GM23338 (cell line): ENCODE data around the gene EGFL6. TPM values are rescaled to one million over a fixed set of nuclear protein-coding genes. Genes with fewer than 3 reads are reported as not detected.

Experiments used
- ATAC-seq: fragments of 200-7000 bp; cut with Tn5 transposase; 3 replicates; pipeline ENCODE4 v1.9.1; 2020
- DNase-seq: peaks from one replicate; pipeline ENCODE4 v3.0.0-alpha.2; 2015; ENCODE audit warnings: low spot score
- H2AFZ ChIP-seq: fragments of 200-600 bp; sonication (generic); 2 replicates; pipeline ENCODE4 v1.8.0; 2016; ENCODE audit warnings: antibody characterized with exemption, mild to moderate bottlenecking, moderate library complexity
- H3F3A ChIP-seq: fragments of 200-600 bp; sonication (generic); replicated peaks from 2 replicates; pipeline ENCODE4 v1.8.0; 2017; ENCODE audit warnings: antibody characterized with exemption, mixed run types, low read depth
- H3K27ac ChIP-seq: fragments of 200-600 bp; sonication (generic); 2 replicates; pipeline ENCODE4 v1.6.1; 2016; ENCODE audit warnings: low read depth
- H3K27me3 ChIP-seq: fragments of 200-600 bp; sonication (generic); 2 replicates; pipeline ENCODE4 v1.8.0; 2016; ENCODE audit warnings: mild to moderate bottlenecking, mixed run types, moderate library complexity; ENCODE audit not compliant: insufficient read depth
- H3K36me3 ChIP-seq: fragments of 200-600 bp; sonication (generic); 2 replicates; pipeline ENCODE4 v1.8.0; 2016; ENCODE audit warnings: mild to moderate bottlenecking; ENCODE audit not compliant: insufficient read depth
- H3K4me1 ChIP-seq: fragments of 200-600 bp; sonication (generic); 2 replicates; pipeline ENCODE4 v1.8.0; 2016; ENCODE audit warnings: mild to moderate bottlenecking, moderate library complexity; ENCODE audit not compliant: insufficient read depth
- H3K4me2 ChIP-seq: fragments of 200-600 bp; sonication (generic); 2 replicates; pipeline ENCODE4 v1.7.1; 2017; ENCODE audit warnings: mixed run types
- H3K4me3 ChIP-seq: fragments of 200-600 bp; sonication (generic); 2 replicates; pipeline ENCODE4 v1.6.1; 2016; ENCODE audit warnings: mixed run types
- H3K79me2 ChIP-seq: fragments of 200-600 bp; sonication (generic); replicated peaks from 2 replicates; pipeline ENCODE4 v1.8.0; 2017; ENCODE audit warnings: mild to moderate bottlenecking; ENCODE audit not compliant: insufficient read depth
- H3K9me2 ChIP-seq: fragments of 200-600 bp; sonication (generic); 2 replicates; pipeline ENCODE4 v1.8.0; 2017; ENCODE audit not compliant: insufficient read depth
- H4K20me1 ChIP-seq: fragments of 200-600 bp; sonication (generic); replicated peaks from 2 replicates; pipeline ENCODE4 v1.8.0; 2017; ENCODE audit warnings: mild to moderate bottlenecking; ENCODE audit not compliant: insufficient read depth
- H3K27ac Mint-ChIP-seq: 2 replicates; pipeline ENCODE4 v1.8.0; 2020; ENCODE audit warnings: inconsistent platforms, mild to moderate bottlenecking, moderate library complexity, mixed read lengths
- H3K27me3 Mint-ChIP-seq: 3 replicates; pipeline ENCODE4 v1.8.0; 2022; ENCODE audit warnings: low read depth, mild to moderate bottlenecking, moderate library complexity, mixed read lengths, inconsistent platforms; ENCODE audit not compliant: insufficient read depth, poor library complexity
- H3K36me3 Mint-ChIP-seq: 3 replicates; pipeline ENCODE4 v1.8.0; 2021; ENCODE audit warnings: low read depth, mild to moderate bottlenecking, inconsistent platforms, moderate library complexity, mixed read lengths
- H3K4me1 Mint-ChIP-seq: 3 replicates; pipeline ENCODE4 v1.8.0; 2020; ENCODE audit warnings: mild to moderate bottlenecking, inconsistent platforms, mixed read lengths
- H3K4me3 Mint-ChIP-seq: 3 replicates; pipeline ENCODE4 v1.8.0; 2021; ENCODE audit warnings: moderate library complexity, mild to moderate bottlenecking, inconsistent platforms, mixed read lengths
- H3K9me3 Mint-ChIP-seq: 3 replicates; pipeline ENCODE4 v1.8.0; 2020; ENCODE audit warnings: moderate library complexity, mild to moderate bottlenecking, inconsistent platforms, mixed read lengths
- CREB1 ChIP-seq: fragments of 250-450 bp; sonication (Bioruptor Pico); IDR thresholded peaks from 2 replicates; pipeline ENCODE4 v1.5.0; 2020; ENCODE audit warnings: low read depth, mild to moderate bottlenecking, moderate library complexity
- CTCF ChIP-seq, 2 experiments: fragments of 200-600 bp in 1 of 2; sonication (generic) in 1 of 2; conservative IDR thresholded peaks; 2 replicates each; pipeline versions ENCODE4 v1.5.1 to v1.6.1; 2016 to 2017; ENCODE audit warnings: antibody characterized with exemption in 2 of 2, low read depth in 2 of 2, mild to moderate bottlenecking in 2 of 2, moderate library complexity in 1 of 2
- EZH2 ChIP-seq: fragments of 200-600 bp; sonication (generic); IDR thresholded peaks from one replicate; pipeline ENCODE4 v1.8.0; 2017; ENCODE audit warnings: antibody characterized with exemption, mild to moderate bottlenecking, low read depth; ENCODE audit not compliant: unreplicated experiment
- ZNF114 ChIP-seq: fragments of 250-450 bp; sonication (Bioruptor Pico); IDR thresholded peaks from 2 replicates; pipeline ENCODE4 v1.5.0; 2020; ENCODE audit warnings: mild to moderate bottlenecking, moderate library complexity
- ZNF331 ChIP-seq: fragments of 250-450 bp; sonication (Bioruptor Pico); IDR thresholded peaks from 2 replicates; pipeline ENCODE4 v1.5.0; 2020; ENCODE audit warnings: low read depth, mild to moderate bottlenecking, moderate library complexity
- polyA plus RNA-seq: library from polyadenylated mRNA; unstranded; fragments of >200 nt; fragmentation: Nextera tagmentation; extraction: Ambion mirVana; gene quantifications from 2 replicates; pipeline ENCODE4 v1.2.1, GENCODE V29; 2016
- total RNA-seq: library from RNA; depleted of rRNA; stranded (reverse); fragments of >200 nt; shearing (Covaris generic); gene quantifications from 2 replicates; pipeline ENCODE4 v1.2.3, GENCODE V29; 2014
- TF ChIP-seq, protein P1 (sequence below): fragments of 250-450 bp; sonication (Bioruptor Pico); IDR thresholded peaks from 2 replicates; pipeline ENCODE4 v1.5.0; 2020; ENCODE audit warnings: mild to moderate bottlenecking, moderate library complexity

The EGFL6 gene
- total and polyA plus RNA-seq, 2 experiments from 2014 or later = 1.2 to 2.6 TPM

- Histone ChIP-seq H3K27ac (no peak overlapping the region), H3K4me2 (no peak overlapping the region), H3F3A (no peaks in the 10 kb centered on the region), H4K20me1 (no peaks in the 10 kb centered on the region), H3K27me3 (no peaks in the 10 kb centered on the region), H3K36me3 (no peaks in the 10 kb centered on the region), H2AFZ (no peak overlapping the region), H3K4me1 (no peaks in the 10 kb centered on the region), H3K4me3 (no peak overlapping the region), H3K9me2 (no peaks in the 10 kb centered on the region), H3K79me2 (no peaks in the 10 kb centered on the region)
- no peaks in the 10 kb centered on the region for H3K27me3 Mint-ChIP-seq
- ATAC-seq = no peak
- H3K36me3 Mint-ChIP-seq = no peaks in the 10 kb centered on the region
- no peaks in the 10 kb centered on the region for H3K4me1 Mint-ChIP-seq
- TF ChIP-seq CREB1 (no peak), CTCF (conservative IDR thresholded peaks at IDR 0.05; ENCODE audit: low read depth in 2 of 2) (no peak)
- H3K4me3 Mint-ChIP-seq = no peak overlapping the region
- no peaks in the 10 kb centered on the region for H3K9me3 Mint-ChIP-seq
- no peak overlapping the region for H3K27ac Mint-ChIP-seq
- DNase-seq = no peak
Measured at GRCh38 chrX:13550346-13550745, 19.1 kb upstream of the EGFL6 start.

- Histone ChIP-seq H3K27ac (no peak overlapping the region), H3K4me3 (no peak overlapping the region), H4K20me1 (no peaks in the 10 kb centered on the region), H3K4me2 (no peak overlapping the region), H3F3A (no peaks in the 10 kb centered on the region), H2AFZ (no peak overlapping the region), H3K79me2 (no peaks in the 10 kb centered on the region), H3K4me1 (no peaks in the 10 kb centered on the region), H3K36me3 (no peaks in the 10 kb centered on the region), H3K9me2 (no peaks in the 10 kb centered on the region), H3K27me3 (no peaks in the 10 kb centered on the region)
- no peaks in the 10 kb centered on the region for H3K4me1 Mint-ChIP-seq
- TF ChIP-seq ZNF331 = no peak
- TF ChIP-seq EZH2 = no peak
- TF ChIP-seq, protein P1, sequence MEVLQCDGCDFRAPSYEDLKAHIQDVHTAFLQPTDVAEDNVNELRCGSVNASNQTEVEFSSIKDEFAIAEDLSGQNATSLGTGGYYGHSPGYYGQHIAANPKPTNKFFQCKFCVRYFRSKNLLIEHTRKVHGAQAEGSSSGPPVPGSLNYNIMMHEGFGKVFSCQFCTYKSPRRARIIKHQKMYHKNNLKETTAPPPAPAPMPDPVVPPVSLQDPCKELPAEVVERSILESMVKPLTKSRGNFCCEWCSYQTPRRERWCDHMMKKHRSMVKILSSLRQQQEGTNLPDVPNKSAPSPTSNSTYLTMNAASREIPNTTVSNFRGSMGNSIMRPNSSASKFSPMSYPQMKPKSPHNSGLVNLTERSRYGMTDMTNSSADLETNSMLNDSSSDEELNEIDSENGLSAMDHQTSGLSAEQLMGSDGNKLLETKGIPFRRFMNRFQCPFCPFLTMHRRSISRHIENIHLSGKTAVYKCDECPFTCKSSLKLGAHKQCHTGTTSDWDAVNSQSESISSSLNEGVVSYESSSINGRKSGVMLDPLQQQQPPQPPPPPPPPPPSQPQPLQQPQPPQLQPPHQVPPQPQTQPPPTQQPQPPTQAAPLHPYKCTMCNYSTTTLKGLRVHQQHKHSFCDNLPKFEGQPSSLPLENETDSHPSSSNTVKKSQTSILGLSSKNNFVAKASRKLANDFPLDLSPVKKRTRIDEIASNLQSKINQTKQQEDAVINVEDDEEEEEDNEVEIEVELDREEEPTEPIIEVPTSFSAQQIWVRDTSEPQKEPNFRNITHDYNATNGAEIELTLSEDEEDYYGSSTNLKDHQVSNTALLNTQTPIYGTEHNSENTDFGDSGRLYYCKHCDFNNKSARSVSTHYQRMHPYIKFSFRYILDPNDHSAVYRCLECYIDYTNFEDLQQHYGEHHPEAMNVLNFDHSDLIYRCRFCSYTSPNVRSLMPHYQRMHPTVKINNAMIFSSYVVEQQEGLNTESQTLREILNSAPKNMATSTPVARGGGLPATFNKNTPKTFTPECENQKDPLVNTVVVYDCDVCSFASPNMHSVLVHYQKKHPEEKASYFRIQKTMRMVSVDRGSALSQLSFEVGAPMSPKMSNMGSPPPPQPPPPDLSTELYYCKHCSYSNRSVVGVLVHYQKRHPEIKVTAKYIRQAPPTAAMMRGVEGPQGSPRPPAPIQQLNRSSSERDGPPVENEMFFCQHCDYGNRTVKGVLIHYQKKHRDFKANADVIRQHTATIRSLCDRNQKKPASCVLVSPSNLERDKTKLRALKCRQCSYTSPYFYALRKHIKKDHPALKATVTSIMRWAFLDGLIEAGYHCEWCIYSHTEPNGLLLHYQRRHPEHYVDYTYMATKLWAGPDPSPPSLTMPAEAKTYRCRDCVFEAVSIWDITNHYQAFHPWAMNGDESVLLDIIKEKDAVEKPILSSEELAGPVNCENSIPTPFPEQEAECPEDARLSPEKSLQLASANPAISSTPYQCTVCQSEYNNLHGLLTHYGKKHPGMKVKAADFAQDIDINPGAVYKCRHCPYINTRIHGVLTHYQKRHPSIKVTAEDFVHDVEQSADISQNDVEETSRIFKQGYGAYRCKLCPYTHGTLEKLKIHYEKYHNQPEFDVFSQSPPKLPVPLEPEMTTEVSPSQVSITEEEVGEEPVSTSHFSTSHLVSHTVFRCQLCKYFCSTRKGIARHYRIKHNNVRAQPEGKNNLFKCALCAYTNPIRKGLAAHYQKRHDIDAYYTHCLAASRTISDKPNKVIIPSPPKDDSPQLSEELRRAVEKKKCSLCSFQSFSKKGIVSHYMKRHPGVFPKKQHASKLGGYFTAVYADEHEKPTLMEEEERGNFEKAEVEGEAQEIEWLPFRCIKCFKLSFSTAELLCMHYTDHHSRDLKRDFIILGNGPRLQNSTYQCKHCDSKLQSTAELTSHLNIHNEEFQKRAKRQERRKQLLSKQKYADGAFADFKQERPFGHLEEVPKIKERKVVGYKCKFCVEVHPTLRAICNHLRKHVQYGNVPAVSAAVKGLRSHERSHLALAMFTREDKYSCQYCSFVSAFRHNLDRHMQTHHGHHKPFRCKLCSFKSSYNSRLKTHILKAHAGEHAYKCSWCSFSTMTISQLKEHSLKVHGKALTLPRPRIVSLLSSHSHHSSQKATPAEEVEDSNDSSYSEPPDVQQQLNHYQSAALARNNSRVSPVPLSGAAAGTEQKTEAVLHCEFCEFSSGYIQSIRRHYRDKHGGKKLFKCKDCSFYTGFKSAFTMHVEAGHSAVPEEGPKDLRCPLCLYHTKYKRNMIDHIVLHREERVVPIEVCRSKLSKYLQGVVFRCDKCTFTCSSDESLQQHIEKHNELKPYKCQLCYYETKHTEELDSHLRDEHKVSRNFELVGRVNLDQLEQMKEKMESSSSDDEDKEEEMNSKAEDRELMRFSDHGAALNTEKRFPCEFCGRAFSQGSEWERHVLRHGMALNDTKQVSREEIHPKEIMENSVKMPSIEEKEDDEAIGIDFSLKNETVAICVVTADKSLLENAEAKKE (CRISPR knock-in tag) = no peak
- TF ChIP-seq ZNF114 (CRISPR knock-in tag) = no peak
- no peak overlapping the region for H3K4me3 Mint-ChIP-seq
- no peaks in the 10 kb centered on the region for H3K36me3 Mint-ChIP-seq
- ATAC-seq (no peak), DNase-seq (no peak)
- no peaks in the 10 kb centered on the region for H3K9me3 Mint-ChIP-seq
- no peaks in the 10 kb centered on the region for H3K27me3 Mint-ChIP-seq
- H3K27ac Mint-ChIP-seq = no peak overlapping the region
Measured at GRCh38 chrX:13551610-13552009, 17.8 kb upstream of the EGFL6 start.
